AG04449 (cell line): ENCODE data around the gene CASR.

ENCODE experiments used
- CTCF ChIA-PET: fragments of 350-600 bp; formaldehyde crosslinking; extraction: SDS; loops from one replicate; lab custom pipeline; 2021; ENCODE audit warnings: antibody characterized with exemption; lab: Yijun Ruan, JAX
- POLR2A ChIA-PET: fragments of 400-600, 350-600 bp; formaldehyde crosslinking; extraction: SDS; loops from one replicate; lab custom pipeline; 2020; ENCODE audit warnings: antibody characterized with exemption, inconsistent platforms; lab: Yijun Ruan, JAX
- DNase-seq: peaks from one replicate; pipeline ENCODE4 v3.0.0-alpha.2; 2010; ENCODE audit warnings: low read depth, low spot score
- H3K4me3 ChIP-seq: 2 replicates; pipeline ENCODE4 v1.5.1; 2011; ENCODE audit warnings: low read depth, mild to moderate bottlenecking, control low read depth, low read length
- TF ChIP-seq, protein P1 (sequence below): IDR thresholded peaks from one replicate; pipeline ENCODE4 v1.5.1; 2011; ENCODE audit warnings: mild to moderate bottlenecking, moderate library complexity, low read length, control low read depth, inconsistent platforms; ENCODE audit not compliant: insufficient read depth; ENCODE audit errors: missing control alignments

The CASR gene

DNA sequence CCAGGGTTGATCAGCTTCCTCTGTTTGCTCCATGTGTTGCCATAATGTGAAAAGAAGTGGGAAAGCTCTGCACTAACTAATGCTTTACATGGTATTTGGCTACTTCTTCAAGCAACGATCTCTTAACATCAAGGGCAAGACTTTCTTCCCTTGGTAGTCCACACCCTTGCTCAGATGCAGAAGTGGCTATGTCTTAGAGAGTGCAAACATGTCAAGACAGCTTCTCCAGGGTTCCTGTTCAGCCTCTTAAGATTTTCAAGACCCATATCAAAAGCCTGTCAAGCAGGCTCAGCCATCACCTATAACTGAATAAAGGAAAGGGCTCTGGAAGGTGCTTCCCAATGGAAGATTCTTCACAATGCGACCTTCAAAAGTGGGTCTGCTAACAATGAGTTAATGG lies 76.7 kb downstream of the CASR start:
- DNase-seq, result no peak
- no peak overlapping the region for H3K4me3 ChIP-seq
- TF ChIP-seq, protein P1, sequence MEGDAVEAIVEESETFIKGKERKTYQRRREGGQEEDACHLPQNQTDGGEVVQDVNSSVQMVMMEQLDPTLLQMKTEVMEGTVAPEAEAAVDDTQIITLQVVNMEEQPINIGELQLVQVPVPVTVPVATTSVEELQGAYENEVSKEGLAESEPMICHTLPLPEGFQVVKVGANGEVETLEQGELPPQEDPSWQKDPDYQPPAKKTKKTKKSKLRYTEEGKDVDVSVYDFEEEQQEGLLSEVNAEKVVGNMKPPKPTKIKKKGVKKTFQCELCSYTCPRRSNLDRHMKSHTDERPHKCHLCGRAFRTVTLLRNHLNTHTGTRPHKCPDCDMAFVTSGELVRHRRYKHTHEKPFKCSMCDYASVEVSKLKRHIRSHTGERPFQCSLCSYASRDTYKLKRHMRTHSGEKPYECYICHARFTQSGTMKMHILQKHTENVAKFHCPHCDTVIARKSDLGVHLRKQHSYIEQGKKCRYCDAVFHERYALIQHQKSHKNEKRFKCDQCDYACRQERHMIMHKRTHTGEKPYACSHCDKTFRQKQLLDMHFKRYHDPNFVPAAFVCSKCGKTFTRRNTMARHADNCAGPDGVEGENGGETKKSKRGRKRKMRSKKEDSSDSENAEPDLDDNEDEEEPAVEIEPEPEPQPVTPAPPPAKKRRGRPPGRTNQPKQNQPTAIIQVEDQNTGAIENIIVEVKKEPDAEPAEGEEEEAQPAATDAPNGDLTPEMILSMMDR, result no peak
- CTCF ChIA-PET, result interaction anchor here (2.7 to 3.1 kb wide), 2 partner anchors 158 to 714 kb away, joined by 19 read pairs; partner anchors contain the start of gene POLQ
- POLR2A ChIA-PET, result no interaction called here

DNA sequence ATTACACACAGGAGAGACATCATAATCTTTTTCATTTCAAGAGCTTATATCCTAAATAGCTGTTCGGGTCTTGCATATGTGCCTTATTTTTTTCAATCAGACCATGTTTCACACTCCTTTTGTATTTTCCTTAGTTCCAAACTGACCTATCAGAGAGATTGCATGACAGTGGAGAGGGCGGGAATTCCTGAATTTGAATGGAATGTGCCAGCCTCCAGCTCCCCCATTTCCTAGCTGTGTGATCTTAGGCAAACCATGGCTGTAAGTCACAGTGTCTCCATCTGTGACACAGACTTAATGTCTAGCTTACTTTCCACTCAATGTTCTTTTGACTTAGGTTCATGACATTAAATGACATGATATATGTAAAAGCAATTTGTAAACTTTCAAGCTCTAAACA lies 79.6 kb downstream of the CASR start:
- POLR2A ChIA-PET, result no interaction called here
- DNase-seq, result no peak
- TF ChIP-seq, protein P1, result no peak
- CTCF ChIA-PET, result interaction anchor here (1.5 kb wide), 1 partner anchor 717 kb away, joined by 5 read pairs; the partner anchor contains the start of gene POLQ
- H3K4me3 ChIP-seq, result no peak overlapping the region

DNA sequence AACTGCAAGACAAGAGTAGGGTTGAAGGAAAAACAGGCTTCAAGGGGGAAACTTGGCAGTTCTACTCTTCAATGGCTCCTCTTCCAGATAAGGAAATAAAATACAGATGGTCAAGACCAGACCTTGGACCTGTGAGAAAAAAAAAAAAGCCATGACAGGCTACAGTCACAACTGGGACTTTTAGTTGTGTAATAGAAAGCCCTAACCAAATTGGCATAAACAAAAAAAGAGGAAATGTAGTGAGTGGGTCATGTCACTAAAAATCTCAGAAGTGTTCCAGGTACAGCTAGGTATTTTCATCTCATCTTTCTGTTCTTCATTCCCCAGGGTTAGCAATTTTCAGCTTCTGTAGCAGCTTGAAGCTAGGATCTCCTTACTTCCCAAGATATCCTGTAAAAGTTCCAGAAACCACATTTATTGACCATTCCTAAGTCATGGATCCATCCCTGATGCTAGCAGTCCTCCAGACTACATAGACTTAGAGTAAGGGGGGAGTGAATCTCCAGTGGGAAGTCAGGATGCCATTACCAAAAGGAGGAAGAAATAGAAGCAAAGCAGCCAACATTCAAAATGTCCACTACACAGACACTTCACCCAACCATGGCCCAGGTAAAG lies 80.6 kb downstream of the CASR start:
- POLR2A ChIA-PET, result no interaction called here

DNA sequence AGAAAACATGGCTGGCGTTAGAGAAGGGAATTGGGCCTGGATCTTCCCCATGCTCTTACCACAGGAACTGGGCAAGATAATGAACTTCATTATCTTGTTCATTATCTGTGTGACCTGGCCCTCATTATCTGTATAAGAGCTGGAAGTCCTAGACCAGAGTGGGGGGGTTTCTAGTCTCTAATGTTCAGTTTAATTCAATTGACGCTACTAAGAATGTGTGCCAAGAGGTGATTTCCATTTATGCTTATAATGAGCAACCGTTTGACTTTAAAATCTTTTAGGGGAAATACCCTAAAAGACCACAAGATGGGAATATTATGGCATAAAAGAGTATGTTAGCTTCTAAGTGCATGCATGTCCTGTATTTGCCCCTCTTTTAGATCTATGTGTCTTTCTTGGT lies 82.5 kb downstream of the CASR start:
- no peak overlapping the region for H3K4me3 ChIP-seq
- TF ChIP-seq, protein P1, result no peak
- POLR2A ChIA-PET, result no interaction called here
- no peak for DNase-seq
- CTCF ChIA-PET, result no interaction called here

More for the DNA sequence above, 80.6 kb downstream of the CASR start:
- no peak overlapping the region for H3K4me3 ChIP-seq
- TF ChIP-seq, protein P1, result no peak
- DNase-seq, result no peak
- CTCF ChIA-PET, result no interaction called here

DNA sequence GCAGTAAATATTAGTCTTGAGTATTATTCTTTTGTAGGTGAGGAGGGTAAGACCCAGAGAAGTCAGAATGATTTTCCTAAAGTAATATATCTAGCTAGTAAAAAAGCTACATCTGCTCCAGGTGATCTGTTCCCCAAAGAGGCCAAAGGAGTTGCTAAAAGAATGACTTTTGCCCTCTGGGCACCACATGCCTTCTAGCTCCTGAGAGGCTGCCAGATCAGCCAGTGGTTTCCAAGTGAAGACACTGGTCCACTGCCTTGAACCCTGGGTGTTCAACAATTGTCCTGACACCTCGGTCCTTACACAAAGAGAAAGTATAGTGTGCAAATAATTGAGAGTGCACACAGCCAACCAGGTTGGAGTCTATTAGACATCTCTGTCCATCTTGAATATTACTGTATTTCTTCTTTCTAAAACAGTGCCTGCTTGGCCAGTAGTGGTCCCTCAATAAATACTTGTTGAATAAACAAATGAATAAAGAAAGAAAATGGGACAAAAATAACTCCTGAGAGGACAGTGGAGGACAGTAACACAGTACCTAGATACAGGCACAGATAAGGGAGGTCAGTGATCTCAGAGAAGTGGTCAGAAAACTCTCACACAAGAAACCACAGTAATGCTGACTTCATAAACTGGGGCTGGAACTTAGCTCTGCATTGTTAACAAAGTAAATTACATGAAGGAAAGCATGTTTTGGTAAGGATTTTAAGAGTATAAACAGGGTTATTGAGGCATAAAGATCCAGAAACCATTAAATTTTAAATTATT lies 85.0 kb downstream of the CASR start:
- ChIA-PET CTCF (no interaction called here), POLR2A (no interaction called here)
- DNase-seq, result no peak
- TF ChIP-seq, protein P1, result no peak
- H3K4me3 ChIP-seq, result no peak overlapping the region

DNA sequence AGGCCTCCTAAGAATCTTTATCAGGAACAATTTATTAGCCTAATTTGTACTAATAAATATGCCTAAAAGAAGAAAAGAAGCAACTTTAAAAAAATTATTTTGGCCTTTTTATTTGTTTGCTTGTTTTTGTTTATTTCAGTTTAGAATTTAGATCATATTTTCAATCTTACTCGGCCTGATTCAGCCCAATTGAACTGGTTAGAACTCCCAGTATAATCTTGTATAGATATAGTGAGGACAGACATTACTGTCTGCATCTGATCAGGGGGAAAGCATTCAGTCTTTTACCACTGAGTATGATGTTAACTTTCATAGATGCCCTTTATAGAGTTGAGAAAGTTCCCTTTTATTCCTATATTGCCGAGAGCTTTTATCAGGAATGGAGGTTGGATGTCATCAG lies 85.6 kb downstream of the CASR start:
- TF ChIP-seq, protein P1, result no peak
- DNase-seq, result no peak
- H3K4me3 ChIP-seq, result no peak overlapping the region
- ChIA-PET CTCF (no interaction called here), POLR2A (no interaction called here)
